Fibroblast of the aortic adventitia (primary cell): ENCODE results near the gene GALNT13. TPM values are rescaled to one million over a fixed set of nuclear protein-coding genes. Genes with fewer than 3 reads are reported as not detected.

Source experiments
- DNase-seq: peaks from one replicate; pipeline ENCODE4 v3.0.0-alpha.2; 2010; ENCODE audit warnings: low read depth
- H3K4me3 ChIP-seq: 2 replicates; pipeline ENCODE4 v1.5.1; 2011; ENCODE audit warnings: low read depth, mild to moderate bottlenecking, control low read depth, low read length, moderate library complexity
- total RNA-seq: library from RNA; depleted of rRNA; stranded (reverse); fragments of >200 nt; gene quantifications from 2 replicates; pipeline ENCODE4 v1.2.3, GENCODE V29; 2012; ENCODE audit warnings: low replicate concordance
- TF ChIP-seq, protein P1 (sequence below): IDR thresholded peaks from 2 replicates; pipeline ENCODE4 v1.5.1; 2011; ENCODE audit warnings: mild to moderate bottlenecking, low read length, control low read depth, inconsistent platforms; ENCODE audit not compliant: insufficient read depth

GALNT13 gene
- total RNA-seq, 1 donor: 0.45 TPM

- TF ChIP-seq, protein P1, sequence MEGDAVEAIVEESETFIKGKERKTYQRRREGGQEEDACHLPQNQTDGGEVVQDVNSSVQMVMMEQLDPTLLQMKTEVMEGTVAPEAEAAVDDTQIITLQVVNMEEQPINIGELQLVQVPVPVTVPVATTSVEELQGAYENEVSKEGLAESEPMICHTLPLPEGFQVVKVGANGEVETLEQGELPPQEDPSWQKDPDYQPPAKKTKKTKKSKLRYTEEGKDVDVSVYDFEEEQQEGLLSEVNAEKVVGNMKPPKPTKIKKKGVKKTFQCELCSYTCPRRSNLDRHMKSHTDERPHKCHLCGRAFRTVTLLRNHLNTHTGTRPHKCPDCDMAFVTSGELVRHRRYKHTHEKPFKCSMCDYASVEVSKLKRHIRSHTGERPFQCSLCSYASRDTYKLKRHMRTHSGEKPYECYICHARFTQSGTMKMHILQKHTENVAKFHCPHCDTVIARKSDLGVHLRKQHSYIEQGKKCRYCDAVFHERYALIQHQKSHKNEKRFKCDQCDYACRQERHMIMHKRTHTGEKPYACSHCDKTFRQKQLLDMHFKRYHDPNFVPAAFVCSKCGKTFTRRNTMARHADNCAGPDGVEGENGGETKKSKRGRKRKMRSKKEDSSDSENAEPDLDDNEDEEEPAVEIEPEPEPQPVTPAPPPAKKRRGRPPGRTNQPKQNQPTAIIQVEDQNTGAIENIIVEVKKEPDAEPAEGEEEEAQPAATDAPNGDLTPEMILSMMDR: no peak
- DNase-seq: no peak
- H3K4me3 ChIP-seq: no peak overlapping the region
Measured at GRCh38 chr2:154293864-154294263, 422.1 kb downstream of the GALNT13 start.

GRCh38 chr2:154306266-154306970 lies 434.7 kb downstream of the GALNT13 start:
- TF ChIP-seq, protein P1: no peak
- no peak overlapping the region for H3K4me3 ChIP-seq
- no peak for DNase-seq

DNA sequence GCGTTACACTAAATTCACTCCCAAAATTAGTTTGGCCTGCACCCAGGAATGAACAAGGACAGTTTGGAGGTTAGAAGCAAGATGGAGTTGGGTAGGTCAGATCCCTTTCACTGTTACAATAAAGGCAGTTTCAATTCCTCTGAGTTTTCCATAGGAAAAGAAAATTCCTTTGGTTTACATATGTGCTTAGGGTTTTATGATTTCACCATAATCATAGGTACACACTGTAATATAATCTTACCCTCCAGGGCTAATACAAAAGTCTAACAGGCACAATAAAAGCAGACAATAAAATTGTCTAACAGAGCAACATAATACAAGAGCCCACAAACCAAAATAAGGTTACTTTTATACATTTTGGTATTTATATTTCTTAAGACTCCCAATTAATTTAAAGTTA lies 435.3 kb downstream of the GALNT13 start:
- TF ChIP-seq, protein P1: no peak
- H3K4me3 ChIP-seq: no peak overlapping the region
- no peak for DNase-seq

DNA sequence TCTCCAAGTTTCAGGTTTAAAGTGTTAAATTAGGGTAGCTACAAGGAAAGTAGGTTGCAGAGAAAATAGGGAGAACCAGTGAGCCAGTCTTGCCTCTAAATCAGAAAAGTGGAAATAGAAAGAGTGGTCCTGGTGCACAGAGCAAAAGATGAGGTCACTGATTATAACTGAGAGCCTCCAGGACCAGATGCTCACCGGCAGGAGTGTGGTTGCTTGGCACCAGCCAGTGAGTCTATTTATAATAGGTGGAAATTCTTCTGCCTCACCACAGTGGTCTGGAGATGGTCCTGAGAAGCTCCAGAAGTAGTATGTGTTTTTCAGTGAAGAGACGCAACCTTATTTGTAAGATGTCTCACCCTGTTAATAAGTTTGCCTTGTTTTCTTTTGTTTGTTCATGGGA lies 452.9 kb downstream of the GALNT13 start:
- no peak for DNase-seq
- H3K4me3 ChIP-seq: no peak overlapping the region
- TF ChIP-seq, protein P1: no peak

DNA sequence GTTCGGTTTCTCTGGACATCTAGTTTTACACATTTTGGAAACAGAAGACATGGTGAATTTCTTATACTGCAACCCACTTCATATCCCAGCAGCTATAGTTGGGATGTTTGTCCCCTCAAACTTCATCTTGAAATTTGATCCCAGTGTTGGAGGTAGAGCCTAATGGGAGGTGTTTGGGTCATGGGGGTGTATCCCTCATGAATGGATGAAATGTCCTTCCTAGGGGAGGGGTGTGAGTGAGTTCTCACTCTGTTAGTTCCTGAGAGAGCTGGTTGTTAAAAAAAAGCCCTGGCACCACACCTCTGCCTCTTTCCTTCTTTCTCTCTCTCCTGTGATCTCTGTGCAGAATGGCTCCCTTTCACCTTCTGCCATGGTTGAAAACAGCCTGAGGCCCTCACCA lies 457.8 kb downstream of the GALNT13 start:
- TF ChIP-seq, protein P1: no peak

DNA sequence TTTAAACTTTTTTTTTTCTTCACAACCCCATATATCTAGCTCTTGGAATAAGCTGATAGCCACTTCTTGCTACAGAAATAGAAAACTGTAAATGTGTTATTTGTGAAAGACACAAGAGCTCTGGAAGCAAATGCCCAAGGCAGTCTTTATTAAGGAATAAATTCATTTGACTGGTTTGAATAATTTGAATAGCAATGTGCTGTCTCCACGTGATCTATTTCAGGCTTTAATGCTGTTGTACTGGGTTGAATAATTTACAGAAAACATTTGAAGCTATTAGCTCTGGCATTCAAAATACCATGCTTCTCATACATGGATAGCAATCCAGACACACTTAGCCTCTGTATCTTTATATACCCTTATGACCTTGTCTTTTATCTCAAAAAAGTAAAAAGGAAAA lies 460.1 kb downstream of the GALNT13 start:
- H3K4me3 ChIP-seq: no peak overlapping the region
- no peak for DNase-seq
- TF ChIP-seq, protein P1: no peak

More for the DNA sequence above, 457.8 kb downstream of the GALNT13 start:
- H3K4me3 ChIP-seq: no peak overlapping the region
- no peak for DNase-seq

- TF ChIP-seq, protein P1: no peak
- DNase-seq: no peak
- no peak overlapping the region for H3K4me3 ChIP-seq
Measured at GRCh38 chr2:154336201-154336600, 464.5 kb downstream of the GALNT13 start.
